Ishikawa (cell line): Measurements from ENCODE around the gene SLC10A1.

Source experiments
- CEBPB ChIP-seq: IDR thresholded peaks from 2 replicates; pipeline ENCODE4 v1.6.1; 2012
- CREB1 ChIP-seq: IDR thresholded peaks from 2 replicates; pipeline ENCODE4 v1.6.1; 2012; ENCODE audit warnings: low read depth
- EGR1 ChIP-seq: IDR thresholded peaks from 2 replicates; pipeline ENCODE4 v1.6.1; 2012
- EP300 ChIP-seq: IDR thresholded peaks from 2 replicates; pipeline ENCODE4 v1.6.1; 2012; ENCODE audit warnings: borderline replicate concordance
- FOXM1 ChIP-seq: IDR thresholded peaks from 2 replicates; pipeline ENCODE4 v1.6.1; 2012; ENCODE audit warnings: low read depth, borderline replicate concordance
- MAX ChIP-seq: IDR thresholded peaks from 2 replicates; pipeline ENCODE4 v1.6.1; 2012
- NFIC ChIP-seq: IDR thresholded peaks from 2 replicates; pipeline ENCODE4 v1.6.1; 2012
- RAD21 ChIP-seq: IDR thresholded peaks from 2 replicates; pipeline ENCODE4 v1.6.1; 2012; ENCODE audit warnings: low read depth
- REST ChIP-seq: IDR thresholded peaks from 2 replicates; pipeline ENCODE4 v1.6.1; 2012; ENCODE audit warnings: low read depth, mild to moderate bottlenecking
- TAF1 ChIP-seq: IDR thresholded peaks from 2 replicates; pipeline ENCODE4 v1.6.1; 2012; ENCODE audit warnings: low read depth, mild to moderate bottlenecking
- TCF12 ChIP-seq: IDR thresholded peaks from 2 replicates; pipeline ENCODE4 v1.6.1; 2012; ENCODE audit warnings: low read depth
- TEAD4 ChIP-seq: IDR thresholded peaks from 2 replicates; pipeline ENCODE4 v1.6.1; 2012
- USF1 ChIP-seq: IDR thresholded peaks from 2 replicates; pipeline ENCODE4 v1.6.1; 2012
- YY1 ChIP-seq: IDR thresholded peaks from 2 replicates; pipeline ENCODE4 v1.6.1; 2012; ENCODE audit warnings: low read depth
- ZBTB7A ChIP-seq: IDR thresholded peaks from 2 replicates; pipeline ENCODE4 v1.6.1; 2012; ENCODE audit warnings: low read depth

The SLC10A1 gene

GRCh38 chr14:69780092-69780491, 16.9 kb downstream of the SLC10A1 start:
- TF ChIP-seq TEAD4 (no peak), USF1 (no peak), NFIC (no peak), CREB1 (no peak), RAD21 (no peak), FOXM1 (no peak)

- no peak for TF ChIP-seq FOXM1
Observed at GRCh38 chr14:69779088-69779487, 18.0 kb downstream of the SLC10A1 start.

- TF ChIP-seq EP300 (no peak), CREB1 (no peak), FOXM1 (no peak), REST (no peak), ZBTB7A (no peak), MAX (no peak), NFIC (no peak), CEBPB (no peak), YY1 (no peak), RAD21 (no peak), TEAD4 (no peak), EGR1 (no peak), TCF12 (no peak), USF1 (no peak), TAF1 (no peak)
Observed at GRCh38 chr14:69776875-69777453, 20.1 kb downstream of the SLC10A1 start.

GRCh38 chr14:69775012-69775411, 22.0 kb downstream of the SLC10A1 start:
- TF ChIP-seq REST = no peak
- no peak for TF ChIP-seq ZBTB7A
- TF ChIP-seq TAF1 = no peak
- TF ChIP-seq USF1 = no peak
- no peak for TF ChIP-seq EP300
- no peak for TF ChIP-seq TCF12
- no peak for TF ChIP-seq FOXM1
- TF ChIP-seq CEBPB = no peak
- no peak for TF ChIP-seq CREB1
- no peak for TF ChIP-seq YY1
- TF ChIP-seq MAX = no peak
- TF ChIP-seq TEAD4 = no peak
- no peak for TF ChIP-seq NFIC
- no peak for TF ChIP-seq RAD21
- TF ChIP-seq EGR1 = no peak

- TF ChIP-seq EP300 (no peak), REST (no peak), NFIC (no peak), TAF1 (no peak), YY1 (no peak), EGR1 (no peak), FOXM1 (no peak), MAX (no peak), RAD21 (no peak), TEAD4 (no peak), ZBTB7A (no peak), TCF12 (no peak), USF1 (no peak), CREB1 (no peak), CEBPB (no peak)
Observed at GRCh38 chr14:69773571-69774276, 23.3 kb downstream of the SLC10A1 start.
